Measurements from ENCODE around the gene WIPF3. TPM values are rescaled to one million over a fixed set of nuclear protein-coding genes. Genes with fewer than 3 reads are reported as not detected.

WIPF3 gene
- total RNA-seq, 1 donor from 2014 or later: 7.3 TPM

GRCh38 chr7:29892231-29892630, 85.9 kb downstream of the WIPF3 start:
- TF ChIP-seq CTCF (IDR thresholded peaks at IDR 0.05; ENCODE audit: unreplicated experiment): no peak
- Mint-ChIP-seq H3K36me3 (peaks cover 14% of the 10 kb centered on the region), H3K4me3 (no peak overlapping the region), H3K4me1 (no peaks in the 10 kb centered on the region), H3K9me3 (peaks cover 14% of the 10 kb centered on the region), H3K27ac (no peak overlapping the region), H3K27me3 (ENCODE audit: low read depth) (no peaks in the 10 kb centered on the region)
- DNase-seq (ENCODE audit: low spot score in 2 of 2, unreplicated experiment in 2 of 2): no peak

GRCh38 chr7:29893351-29893965, 87.2 kb downstream of the WIPF3 start:
- H3K27ac Mint-ChIP-seq: no peak overlapping the region
- H3K9me3 Mint-ChIP-seq: peaks cover 22% of the 10 kb centered on the region
- TF ChIP-seq CTCF (IDR thresholded peaks at IDR 0.05; ENCODE audit: unreplicated experiment): no peak
- H3K27me3 Mint-ChIP-seq (ENCODE audit: low read depth): no peaks in the 10 kb centered on the region
- H3K4me3 Mint-ChIP-seq: no peak overlapping the region
- H3K36me3 Mint-ChIP-seq: peaks cover 19% of the 10 kb centered on the region
- H3K4me1 Mint-ChIP-seq: no peaks in the 10 kb centered on the region
- DNase-seq (ENCODE audit: low spot score in 2 of 2, unreplicated experiment in 2 of 2): no peak

GRCh38 chr7:29894256-29894655, 87.9 kb downstream of the WIPF3 start:
- H3K27me3 Mint-ChIP-seq (ENCODE audit: low read depth): no peaks in the 10 kb centered on the region
- H3K4me1 Mint-ChIP-seq: no peaks in the 10 kb centered on the region
- H3K4me3 Mint-ChIP-seq: no peak overlapping the region
- peaks cover 24% of the 10 kb centered on the region for H3K36me3 Mint-ChIP-seq
- no peak for DNase-seq (ENCODE audit: low spot score in 2 of 2, unreplicated experiment in 2 of 2)
- no peak for TF ChIP-seq CTCF (IDR thresholded peaks at IDR 0.05; ENCODE audit: unreplicated experiment)
- H3K9me3 Mint-ChIP-seq: peaks cover 23% of the 10 kb centered on the region
- H3K27ac Mint-ChIP-seq: no peak overlapping the region

DNA sequence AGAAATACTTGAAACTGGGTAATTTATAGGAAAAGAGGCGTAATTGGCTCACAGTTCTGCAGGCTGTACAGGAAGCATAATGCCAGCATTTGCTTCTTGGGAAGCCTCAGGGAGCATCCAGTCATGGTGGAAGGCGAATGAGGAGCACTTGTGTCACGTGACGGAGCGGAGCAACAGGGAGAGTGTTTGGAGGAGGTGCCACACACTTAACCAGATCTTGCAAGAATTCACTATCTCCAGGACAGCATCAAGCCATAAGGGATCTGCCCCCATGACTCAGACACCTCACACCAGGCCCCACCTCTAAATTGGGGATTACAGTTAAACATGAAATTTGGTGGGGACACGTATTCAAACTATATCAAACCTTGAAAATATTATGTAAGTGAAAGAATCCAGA, 89.3 kb downstream of the WIPF3 start:
- H3K4me1 Mint-ChIP-seq: no peaks in the 10 kb centered on the region
- no peak for DNase-seq (ENCODE audit: low spot score in 2 of 2, unreplicated experiment in 2 of 2)
- H3K36me3 Mint-ChIP-seq: peaks cover 24% of the 10 kb centered on the region
- H3K27me3 Mint-ChIP-seq (ENCODE audit: low read depth): no peaks in the 10 kb centered on the region
- no peak overlapping the region for H3K4me3 Mint-ChIP-seq
- no peak for TF ChIP-seq CTCF (IDR thresholded peaks at IDR 0.05; ENCODE audit: unreplicated experiment)
- no peak overlapping the region for H3K27ac Mint-ChIP-seq
- peaks cover 23% of the 10 kb centered on the region for H3K9me3 Mint-ChIP-seq

DNA sequence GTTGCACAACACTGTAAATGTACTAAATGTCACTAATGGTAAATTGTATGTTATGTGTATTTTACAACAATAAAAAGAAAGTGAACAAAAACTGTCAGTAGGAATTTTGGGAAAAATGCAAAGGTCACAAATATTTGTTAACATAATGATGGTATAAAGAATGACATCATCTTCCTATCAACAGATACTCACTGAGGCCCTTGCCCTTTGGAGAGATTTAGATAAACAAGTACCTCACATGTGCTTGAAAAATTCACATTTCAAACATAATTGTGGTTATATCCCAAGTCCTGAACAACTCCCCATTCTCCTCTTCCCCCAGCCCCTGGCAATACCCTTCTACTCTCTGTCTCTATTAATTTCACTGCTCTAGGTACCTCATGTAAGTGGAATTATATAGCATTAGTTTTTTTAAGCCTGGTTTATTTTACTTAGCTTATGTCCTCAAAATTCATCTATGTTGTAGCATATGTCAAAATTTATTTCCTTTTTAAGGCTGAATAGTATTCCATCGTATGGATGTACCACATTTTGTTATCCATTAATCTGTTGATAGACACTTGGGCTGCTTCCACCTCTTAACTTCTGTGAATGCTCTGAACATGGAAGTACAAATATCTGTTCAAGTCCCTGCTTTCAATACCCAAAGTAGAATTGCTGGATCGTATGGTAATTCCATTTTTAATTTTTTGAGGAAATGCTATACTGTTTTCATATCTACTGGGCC, 90.5 kb downstream of the WIPF3 start:
- Mint-ChIP-seq H3K9me3 (peaks cover 23% of the 10 kb centered on the region), H3K27me3 (ENCODE audit: low read depth) (no peaks in the 10 kb centered on the region), H3K36me3 (peaks cover 24% of the 10 kb centered on the region), H3K4me3 (no peak overlapping the region), H3K27ac (no peak overlapping the region), H3K4me1 (no peaks in the 10 kb centered on the region)
- no peak for DNase-seq (ENCODE audit: low spot score in 2 of 2, unreplicated experiment in 2 of 2)
- TF ChIP-seq CTCF (IDR thresholded peaks at IDR 0.05; ENCODE audit: unreplicated experiment): no peak

Data from mesothelial cell of epicardium (in vitro differentiated cells).